Caco-2 (cell line): ENCODE data around the gene CSF1. TPM values are rescaled to one million over a fixed set of nuclear protein-coding genes. Genes with fewer than 3 reads are reported as not detected.

Experiments used
- BruUV-seq: library from RNA; stranded (reverse); fragments of 400-500 nt; replicated peaks from 2 replicates; lab custom pipeline; 2021; lab: Mats Ljungman, UMichigan
- CTCF ChIA-PET: fragments of 300-600 bp; sonication (Branson Sonifier 250); formaldehyde crosslinking; loops from one replicate; lab custom pipeline; 2022; ENCODE audit warnings: antibody characterized with exemption; lab: Charles Lee
- POLR2A ChIA-PET: fragments of 300-600 bp; sonication (Branson Sonifier 250); formaldehyde crosslinking; loops from one replicate; lab custom pipeline; 2022; ENCODE audit warnings: antibody characterized with exemption; lab: Charles Lee
- DNase-seq, 2 experiments: peaks; one replicate each; pipeline versions ENCODE4 v3.0.0 to v3.0.0-alpha.2; 2020 to 2022
- H3K27me3 ChIP-seq: replicated peaks from 2 replicates; pipeline ENCODE4 v1.6.0; 2011; ENCODE audit warnings: low read length; ENCODE audit not compliant: control insufficient read depth, insufficient read depth
- H3K36me3 ChIP-seq: 2 replicates; pipeline ENCODE4 v1.5.1; 2011; ENCODE audit warnings: low read length; ENCODE audit not compliant: control insufficient read depth, insufficient read depth
- H3K4me1 ChIP-seq: fragments of 250-450 bp; sonication (Bioruptor Pico); 2 replicates; pipeline ENCODE4 v1.5.1; 2020; ENCODE audit warnings: mild to moderate bottlenecking
- H3K4me3 ChIP-seq: 2 replicates; pipeline ENCODE4 v1.5.1; 2011; ENCODE audit warnings: low read depth, mild to moderate bottlenecking, control low read depth, low read length
- H3K9me3 ChIP-seq: fragments of 250-450 bp; sonication (Bioruptor Pico); 2 replicates; pipeline ENCODE4 v1.5.1; 2020; ENCODE audit warnings: mild to moderate bottlenecking, moderate library complexity
- H3K27ac Mint-ChIP-seq: one replicate; pipeline ENCODE4 v1.8.0; 2022; ENCODE audit warnings: mixed read lengths; ENCODE audit not compliant: unreplicated experiment
- H3K27me3 Mint-ChIP-seq: one replicate; pipeline ENCODE4 v1.8.0; 2022; ENCODE audit warnings: mixed read lengths; ENCODE audit not compliant: insufficient read depth, unreplicated experiment
- H3K36me3 Mint-ChIP-seq: one replicate; pipeline ENCODE4 v1.8.0; 2022; ENCODE audit warnings: mild to moderate bottlenecking, mixed read lengths; ENCODE audit not compliant: insufficient read depth, unreplicated experiment
- H3K4me1 Mint-ChIP-seq: one replicate; pipeline ENCODE4 v1.8.0; 2022; ENCODE audit warnings: low read depth, mixed read lengths; ENCODE audit not compliant: unreplicated experiment
- H3K4me3 Mint-ChIP-seq: one replicate; pipeline ENCODE4 v1.8.0; 2022; ENCODE audit warnings: mild to moderate bottlenecking, moderate library complexity, mixed read lengths; ENCODE audit not compliant: unreplicated experiment
- H3K9me3 Mint-ChIP-seq: one replicate; pipeline ENCODE4 v1.8.0; 2022; ENCODE audit warnings: mixed read lengths; ENCODE audit not compliant: unreplicated experiment
- CTCF ChIP-seq, 2 experiments: fragments of 200-600 bp in 1 of 2; IDR thresholded peaks; 1 replicate in 1 of 2; 2 replicates in 1 of 2; pipeline versions ENCODE4 v1.5.1 to v1.8.0; 2011 to 2022; ENCODE audit warnings: antibody characterized with exemption in 1 of 2, control low read depth in 1 of 2, inconsistent platforms in 1 of 2, low read depth in 1 of 2, low read length in 1 of 2, mild to moderate bottlenecking in 1 of 2, moderate library complexity in 1 of 2; ENCODE audit not compliant: insufficient read depth in 1 of 2, severe bottlenecking in 1 of 2, unreplicated experiment in 1 of 2
- intact Hi-C: fragments of 100-400 bp; cut with micrococcal nuclease; formaldehyde crosslinking; loops from one replicate; pipeline ENCODE4 v1.10.0; 2022; ENCODE audit not compliant: unreplicated experiment
- total RNA-seq: library from RNA; stranded (reverse); gene quantifications from 2 replicates; pipeline ENCODE4 v1.2.3, GENCODE V29; 2022

CSF1 gene
- total RNA-seq, 1 experiment from 2014 or later = 3.9 TPM

- no peaks in the 10 kb centered on the region for H3K27me3 ChIP-seq
- Mint-ChIP-seq H3K36me3 (no peaks in the 10 kb centered on the region), H3K4me1 (peaks cover 6% of the 10 kb centered on the region), H3K4me3 (no peak overlapping the region), H3K27me3 (no peaks in the 10 kb centered on the region), H3K9me3 (no peaks in the 10 kb centered on the region), H3K27ac (no peak overlapping the region)
- H3K36me3 ChIP-seq = no peaks in the 10 kb centered on the region
- no peak for DNase-seq
- no peak for TF ChIP-seq CTCF (IDR thresholded peaks at IDR 0.05; ENCODE audit: insufficient read depth in 1 of 2, low read depth in 1 of 2, low read length in 1 of 2, severe bottlenecking in 1 of 2, unreplicated experiment in 1 of 2)
- peaks cover 12% of the 10 kb centered on the region for H3K4me1 ChIP-seq
- BruUV-seq = no TSS peak
- intact Hi-C loops = no loop called here
- CTCF ChIA-PET = interaction anchor here (0.8 kb wide), 1 partner anchor 92 kb away, joined by 3 read pairs; the partner anchor contains the start of gene AHCYL1
- POLR2A ChIA-PET = no interaction called here
- no peaks in the 10 kb centered on the region for H3K9me3 ChIP-seq
- no peak overlapping the region for H3K4me3 ChIP-seq
These were observed 17.9 kb upstream of the CSF1 start for GRCh38 chr1:109892561-109893368.

GRCh38 chr1:109893532-109894171 is 17.0 kb upstream of the CSF1 start:
- BruUV-seq = no TSS peak
- intact Hi-C loops = no loop called here
- Histone ChIP-seq H3K36me3 (no peaks in the 10 kb centered on the region), H3K4me1 (peaks cover 12% of the 10 kb centered on the region), H3K27me3 (no peaks in the 10 kb centered on the region), H3K9me3 (no peaks in the 10 kb centered on the region), H3K4me3 (no peak overlapping the region)
- H3K27ac Mint-ChIP-seq = no peak overlapping the region
- TF ChIP-seq CTCF (IDR thresholded peaks at IDR 0.05; ENCODE audit: insufficient read depth in 1 of 2, low read depth in 1 of 2, low read length in 1 of 2, severe bottlenecking in 1 of 2, unreplicated experiment in 1 of 2) = no peak
- no peaks in the 10 kb centered on the region for H3K36me3 Mint-ChIP-seq
- no peak overlapping the region for H3K4me3 Mint-ChIP-seq
- H3K27me3 Mint-ChIP-seq = no peaks in the 10 kb centered on the region
- CTCF ChIA-PET = no interaction called here
- H3K4me1 Mint-ChIP-seq = peaks cover 6% of the 10 kb centered on the region
- H3K9me3 Mint-ChIP-seq = no peaks in the 10 kb centered on the region
- no peak for DNase-seq
- POLR2A ChIA-PET = no interaction called here

GRCh38 chr1:109894823-109895719 is 15.6 kb upstream of the CSF1 start:
- BruUV-seq = no TSS peak
- TF ChIP-seq CTCF (IDR thresholded peaks at IDR 0.05; ENCODE audit: insufficient read depth in 1 of 2, low read depth in 1 of 2, low read length in 1 of 2, severe bottlenecking in 1 of 2, unreplicated experiment in 1 of 2) = no peak
- intact Hi-C loops = no loop called here
- Histone ChIP-seq H3K36me3 (no peaks in the 10 kb centered on the region), H3K9me3 (no peaks in the 10 kb centered on the region), H3K4me3 (no peak overlapping the region), H3K27me3 (no peaks in the 10 kb centered on the region), H3K4me1 (peaks cover 12% of the 10 kb centered on the region)
- Mint-ChIP-seq H3K4me3 (no peak overlapping the region), H3K4me1 (peaks cover 6% of the 10 kb centered on the region), H3K36me3 (no peaks in the 10 kb centered on the region), H3K9me3 (no peaks in the 10 kb centered on the region), H3K27me3 (no peaks in the 10 kb centered on the region), H3K27ac (no peak overlapping the region)
- no peak for DNase-seq
- ChIA-PET CTCF (no interaction called here), POLR2A (no interaction called here)
